H9 (cell line): Measurements from ENCODE around the gene RPL27. TPM values are rescaled to one million over a fixed set of nuclear protein-coding genes. Genes with fewer than 3 reads are reported as not detected.

Experiments
- DNase-seq: peaks from one replicate; pipeline ENCODE4 v3.0.0-alpha.2; 2017
- H2AFZ ChIP-seq: one replicate; pipeline ENCODE4 v1.6.1; 2013; ENCODE audit warnings: mild to moderate bottlenecking, low read length, control low read depth, moderate library complexity
- H2AK5ac ChIP-seq: 2 replicates; pipeline ENCODE4 v1.6.1; 2013; ENCODE audit warnings: low read length, control low read depth, mixed read lengths; ENCODE audit not compliant: insufficient read length
- H2BK120ac ChIP-seq: one replicate; pipeline ENCODE4 v1.6.1; 2013; ENCODE audit warnings: low read depth, mild to moderate bottlenecking, low read length, control low read depth, inconsistent platforms; ENCODE audit not compliant: poor library complexity, severe bottlenecking
- H2BK12ac ChIP-seq: 2 replicates; pipeline ENCODE4 v1.6.1; 2013; ENCODE audit warnings: low read length, control low read depth, mixed read lengths, low read depth; ENCODE audit not compliant: insufficient read length
- H2BK15ac ChIP-seq: 2 replicates; pipeline ENCODE4 v1.6.1; 2013; ENCODE audit warnings: low read depth, low read length, control low read depth
- H2BK20ac ChIP-seq: one replicate; pipeline ENCODE4 v1.6.1; 2013; ENCODE audit warnings: low read depth, mild to moderate bottlenecking, low read length, control low read depth, inconsistent platforms; ENCODE audit not compliant: poor library complexity, severe bottlenecking
- H2BK5ac ChIP-seq: 2 replicates; pipeline ENCODE4 v1.6.1; 2013; ENCODE audit warnings: low read length, control low read depth, mixed read lengths; ENCODE audit not compliant: insufficient read length
- H3K14ac ChIP-seq: 2 replicates; pipeline ENCODE4 v1.6.1; 2013; ENCODE audit warnings: low read length, control low read depth; ENCODE audit not compliant: insufficient read depth
- H3K18ac ChIP-seq: 2 replicates; pipeline ENCODE4 v1.6.1; 2013; ENCODE audit warnings: low read depth, mild to moderate bottlenecking, mixed read lengths, low read length, control low read depth; ENCODE audit not compliant: insufficient read length
- H3K23ac ChIP-seq: 2 replicates; pipeline ENCODE4 v1.6.1; 2013; ENCODE audit warnings: low read length, control low read depth, mixed read lengths, low read depth; ENCODE audit not compliant: insufficient read length
- H3K23me2 ChIP-seq: 2 replicates; pipeline ENCODE4 v1.6.1; 2013; ENCODE audit warnings: low read depth, mild to moderate bottlenecking, mixed read lengths, low read length, control low read depth; ENCODE audit not compliant: insufficient read length, poor library complexity, severe bottlenecking
- H3K27ac ChIP-seq: 2 replicates; pipeline ENCODE4 v1.5.1; 2013; ENCODE audit warnings: low read length, control low read depth, mixed read lengths, low read depth; ENCODE audit not compliant: insufficient read length
- H3K27me3 ChIP-seq: 2 replicates; pipeline ENCODE4 v1.6.1; 2013; ENCODE audit warnings: low read length, control low read depth, inconsistent platforms; ENCODE audit not compliant: insufficient read depth
- H3K4ac ChIP-seq: 2 replicates; pipeline ENCODE4 v1.6.1; 2013; ENCODE audit warnings: low read depth, mild to moderate bottlenecking, control low read depth, inconsistent platforms, low read length, moderate library complexity
- H3K4me1 ChIP-seq: 2 replicates; pipeline ENCODE4 v1.6.1; 2013; ENCODE audit warnings: low read length, control low read depth, inconsistent platforms; ENCODE audit not compliant: insufficient read depth
- H3K4me2 ChIP-seq: 2 replicates; pipeline ENCODE4 v1.6.1; 2013; ENCODE audit warnings: low read length, control low read depth, mixed read lengths; ENCODE audit not compliant: insufficient read length, insufficient read depth
- H3K56ac ChIP-seq: 2 replicates; pipeline ENCODE4 v1.6.1; 2013; ENCODE audit warnings: low read depth, mild to moderate bottlenecking, mixed read lengths, low read length, control low read depth; ENCODE audit not compliant: insufficient read length
- H3K79me1 ChIP-seq: 2 replicates; pipeline ENCODE4 v1.6.1; 2013; ENCODE audit warnings: low read depth, mild to moderate bottlenecking, moderate library complexity, low read length, control low read depth, inconsistent platforms; ENCODE audit not compliant: insufficient read depth, poor library complexity, severe bottlenecking
- H3K79me2 ChIP-seq: 2 replicates; pipeline ENCODE4 v1.6.1; 2013; ENCODE audit warnings: low read length, control low read depth, inconsistent platforms; ENCODE audit not compliant: insufficient read depth
- H3K9ac ChIP-seq: 2 replicates; pipeline ENCODE4 v1.6.1; 2013; ENCODE audit warnings: low read length, control low read depth, mixed read lengths; ENCODE audit not compliant: insufficient read length; ENCODE audit errors: extremely low read depth
- H3K9me3 ChIP-seq: one replicate; pipeline ENCODE4 v1.6.1; 2013; ENCODE audit warnings: low read depth, low read length, inconsistent platforms; ENCODE audit not compliant: control insufficient read depth
- H3T11ph ChIP-seq: one replicate; pipeline ENCODE4 v1.6.1; 2013; ENCODE audit warnings: mild to moderate bottlenecking, low read length, control low read depth, inconsistent platforms
- H4K20me1 ChIP-seq: one replicate; pipeline ENCODE4 v1.6.1; 2013; ENCODE audit not compliant: control insufficient read depth, insufficient read length, insufficient read depth
- H4K5ac ChIP-seq: 2 replicates; pipeline ENCODE4 v1.6.1; 2013; ENCODE audit warnings: low read depth, mild to moderate bottlenecking, mixed read lengths, low read length, control low read depth; ENCODE audit not compliant: insufficient read length
- H4K8ac ChIP-seq: replicated peaks from 2 replicates; pipeline ENCODE4 v1.6.1; 2013; ENCODE audit warnings: low read length, control low read depth, mixed read lengths, low read depth; ENCODE audit not compliant: insufficient read length
- H4K91ac ChIP-seq: 2 replicates; pipeline ENCODE4 v1.6.1; 2013; ENCODE audit warnings: low read depth, mild to moderate bottlenecking, moderate library complexity, mixed read lengths, low read length, control low read depth; ENCODE audit not compliant: insufficient read length
- H3K27ac Mint-ChIP-seq, 3 experiments: 2 replicates in 2 of 3; 3 replicates in 1 of 3; pipeline ENCODE4 v1.8.0; 2020 to 2021; ENCODE audit warnings: mixed read lengths in 3 of 3, mild to moderate bottlenecking in 1 of 3, moderate library complexity in 1 of 3
- H3K27me3 Mint-ChIP-seq: 2 replicates; pipeline ENCODE4 v1.8.0; 2021; ENCODE audit warnings: low read depth, mild to moderate bottlenecking, moderate library complexity, mixed read lengths
- H3K36me3 Mint-ChIP-seq, 3 experiments: 2 replicates in 2 of 3; 3 replicates in 1 of 3; pipeline ENCODE4 v1.8.0; 2020 to 2021; ENCODE audit warnings: low read depth in 3 of 3, mixed read lengths in 3 of 3; ENCODE audit not compliant: insufficient read depth in 1 of 3
- H3K4me1 Mint-ChIP-seq, 2 experiments: 2 replicates each; pipeline ENCODE4 v1.8.0; 2020; ENCODE audit warnings: mixed read lengths in 2 of 2
- H3K4me3 Mint-ChIP-seq, 2 experiments: 2 replicates in 1 of 2; 3 replicates in 1 of 2; pipeline ENCODE4 v1.8.0; 2020 to 2021; ENCODE audit warnings: mild to moderate bottlenecking in 2 of 2, mixed read lengths in 2 of 2, moderate library complexity in 1 of 2
- H3K9me3 Mint-ChIP-seq, 2 experiments: 2 replicates in 1 of 2; 3 replicates in 1 of 2; pipeline ENCODE4 v1.8.0; 2020; ENCODE audit warnings: mild to moderate bottlenecking in 2 of 2, mixed read lengths in 2 of 2, moderate library complexity in 1 of 2
- WGBS: extraction: QIAGEN DNeasy Blood & Tissue Kit; methylation state at CpG from one replicate; pipeline ENCODE4 v1.1.7; 2013; ENCODE audit warnings: missing lambda C conversion rate, low lambda C conversion rate, mixed read lengths; ENCODE audit not compliant: insufficient read length; ENCODE audit errors: extremely low coverage; 5-methylcytosine and 5-hydroxymethylcytosine counted together
- total RNA-seq: library from RNA; stranded (reverse); gene quantifications from 2 replicates; pipeline ENCODE4 v1.2.1, GENCODE V29; 2021
- TF ChIP-seq, protein P1 (sequence below): fragments of 200-600 bp; sonication (generic); conservative IDR thresholded peaks from 3 replicates; pipeline ENCODE4 v1.8.0; 2021; ENCODE audit warnings: antibody characterized with exemption, mild to moderate bottlenecking

RPL27 gene
- total RNA-seq, 1 experiment from 2014 or later: 1,514 TPM

DNA sequence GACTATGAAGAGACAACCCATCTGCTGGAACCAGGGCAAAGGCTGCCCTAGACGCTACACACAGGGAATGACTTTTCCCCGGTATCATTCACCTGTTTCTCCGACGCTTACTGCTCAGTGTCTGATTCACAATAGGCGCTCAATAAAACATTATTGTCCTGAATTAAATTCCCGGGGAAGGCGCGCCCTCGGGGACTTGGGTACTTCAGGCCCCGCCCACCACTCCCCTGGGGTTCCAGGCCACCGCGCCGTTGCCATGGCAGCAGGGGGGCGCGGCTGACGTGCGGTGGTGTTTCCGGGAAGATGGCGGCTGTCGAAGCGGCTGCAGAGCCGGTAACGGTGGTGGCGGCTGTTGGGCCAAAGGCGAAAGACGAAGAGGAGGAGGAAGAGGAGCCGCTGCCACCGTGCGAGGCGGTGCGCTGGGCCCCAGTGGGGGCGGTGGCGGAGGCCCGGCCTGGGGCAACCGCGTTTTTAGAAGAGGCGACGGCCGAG lies 17.9 kb upstream of the RPL27 start, which contains the start of gene RUNDC1:
TSS of gene RUNDC1 (plus strand) at position 292 of the 492 bp plus-strand sequence. CDS start at position 304, 12 bp downstream.
- Histone ChIP-seq H3K56ac (no peak within 1 kb of the TSS), H3K79me1 (no peaks in the 10 kb centered on the region), H3T11ph (no peak within 1 kb of the TSS), H3K4me2 (peak within 1 kb of the TSS; percentile 85), H3K14ac (peak within 1 kb of the TSS; percentile 34; the same call in 1 of the 2 replicates), H2BK120ac (no peak within 1 kb of the TSS), H4K20me1 (peaks cover 2% of the 10 kb centered on the region), H3K23ac (no peak within 1 kb of the TSS), H2BK15ac (no peak within 1 kb of the TSS), H4K91ac (no peak within 1 kb of the TSS), H3K9ac (peak within 1 kb of the TSS; percentile 13), H3K4me1 (peaks cover 2% of the 10 kb centered on the region; the same call in 1 of the 2 replicates), H2AFZ (peak within 1 kb of the TSS; percentile 6), H3K79me2 (peaks cover 4% of the 10 kb centered on the region; the same call in 1 of the 2 replicates), H3K27me3 (no peaks in the 10 kb centered on the region), H3K18ac (peak within 1 kb of the TSS; percentile 60), H3K23me2 (peaks cover 12% of the 10 kb centered on the region), H3K4ac (no peak within 1 kb of the TSS), H2AK5ac (no peak within 1 kb of the TSS), H3K9me3 (no peaks in the 10 kb centered on the region), H4K5ac (no peak within 1 kb of the TSS), H4K8ac (no peak within 1 kb of the TSS), H2BK20ac (no peak within 1 kb of the TSS), H2BK12ac (no peak within 1 kb of the TSS), H3K27ac (no peak within 1 kb of the TSS), H2BK5ac (no peak within 1 kb of the TSS)
- peak within 1 kb of the TSS; percentile 95 to 100 for H3K4me3 Mint-ChIP-seq
- no peaks in the 10 kb centered on the region; a peak in 2 of 5 replicates for H3K9me3 Mint-ChIP-seq
- no CpG with 5 or more reads among the region's 39 CpGs for WGBS
- peak; percentile 95 for DNase-seq
- peak within 1 kb of the TSS; percentile 67 to 99 (median 97) for H3K27ac Mint-ChIP-seq
- H3K27me3 Mint-ChIP-seq: no peaks in the 10 kb centered on the region
- TF ChIP-seq, protein P1, sequence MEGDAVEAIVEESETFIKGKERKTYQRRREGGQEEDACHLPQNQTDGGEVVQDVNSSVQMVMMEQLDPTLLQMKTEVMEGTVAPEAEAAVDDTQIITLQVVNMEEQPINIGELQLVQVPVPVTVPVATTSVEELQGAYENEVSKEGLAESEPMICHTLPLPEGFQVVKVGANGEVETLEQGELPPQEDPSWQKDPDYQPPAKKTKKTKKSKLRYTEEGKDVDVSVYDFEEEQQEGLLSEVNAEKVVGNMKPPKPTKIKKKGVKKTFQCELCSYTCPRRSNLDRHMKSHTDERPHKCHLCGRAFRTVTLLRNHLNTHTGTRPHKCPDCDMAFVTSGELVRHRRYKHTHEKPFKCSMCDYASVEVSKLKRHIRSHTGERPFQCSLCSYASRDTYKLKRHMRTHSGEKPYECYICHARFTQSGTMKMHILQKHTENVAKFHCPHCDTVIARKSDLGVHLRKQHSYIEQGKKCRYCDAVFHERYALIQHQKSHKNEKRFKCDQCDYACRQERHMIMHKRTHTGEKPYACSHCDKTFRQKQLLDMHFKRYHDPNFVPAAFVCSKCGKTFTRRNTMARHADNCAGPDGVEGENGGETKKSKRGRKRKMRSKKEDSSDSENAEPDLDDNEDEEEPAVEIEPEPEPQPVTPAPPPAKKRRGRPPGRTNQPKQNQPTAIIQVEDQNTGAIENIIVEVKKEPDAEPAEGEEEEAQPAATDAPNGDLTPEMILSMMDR: no peak
- peaks cover 0 to 20% (median 4%) of the 10 kb centered on the region in 3 experiments; a peak in 5 of 7 replicates for H3K36me3 Mint-ChIP-seq
- peaks cover 17 to 23% of the 10 kb centered on the region in 2 experiments for H3K4me1 Mint-ChIP-seq
